Body of pancreas (tissue), 4 donors: ENCODE results near the gene OAS1. TPM values are rescaled to one million over a fixed set of nuclear protein-coding genes. Genes with fewer than 3 reads are reported as not detected.
"Not testable (repeated sequence)": the region's sequence is repeated elsewhere in the genome, so short reads cannot be mapped to it uniquely, and the experiment has no call there.

Experiments used
- ATAC-seq: fragments of 150-250 bp; one replicate; pipeline ENCODE4 v1.9.1; 2016
- DNase-seq, 4 donors: peaks; one replicate each; pipeline ENCODE4 v3.0.0-alpha.2; 2019
- H3K27ac ChIP-seq, 4 donors: fragments of 200-600 bp; sonication (generic); 1 replicate in 3 of 4; 2 replicates in 1 of 4; pipeline versions ENCODE4 v1.5.1 to v1.6.1; 2016 to 2019; ENCODE audit warnings: mild to moderate bottlenecking in 1 of 4, mixed read lengths in 1 of 4, moderate library complexity in 1 of 4
- H3K27me3 ChIP-seq, 2 donors: fragments of 200-600 bp; sonication (generic); one replicate each; pipeline ENCODE4 v1.6.0; 2016; ENCODE audit warnings: mild to moderate bottlenecking in 1 of 2
- H3K36me3 ChIP-seq, 2 donors: fragments of 200-600 bp; sonication (generic); replicated peaks in 1 of 2; 2 replicates each; pipeline ENCODE4 v1.5.1; 2016; ENCODE audit warnings: low read depth in 2 of 2; ENCODE audit not compliant: insufficient read depth in 1 of 2
- H3K4me1 ChIP-seq: fragments of 200-600 bp; sonication (generic); one replicate; pipeline ENCODE4 v1.6.0; 2016
- H3K4me3 ChIP-seq, 2 donors: fragments of 200-600 bp; sonication (generic); 1 replicate in 1 of 2; 2 replicates in 1 of 2; pipeline ENCODE4 v1.5.1; 2016 to 2019
- H3K9me3 ChIP-seq, 3 donors: fragments of 200-600 bp; sonication (generic); 1 replicate in 2 of 3; 2 replicates in 1 of 3; pipeline ENCODE4 v1.5.1; 2016
- POLR2A ChIP-seq, 3 donors: fragments of 450-650 bp; IDR thresholded peaks; one replicate each; pipeline ENCODE4 v1.6.1; 2016; ENCODE audit warnings: antibody characterized with exemption in 3 of 3, mild to moderate bottlenecking in 2 of 3
- WGBS, 2 donors: methylation state at CpG; one replicate each; pipeline ENCODE4 v1.1.5; 2017; 5-methylcytosine and 5-hydroxymethylcytosine counted together
- intact Hi-C: fragments of 100-400 bp; cut with DNase I; formaldehyde crosslinking; loops from one replicate; pipeline ENCODE4 v1.15.1; 2023
- total RNA-seq, 2 donors: library from RNA; depleted of rRNA; stranded (reverse); fragments of >200 nt; gene quantifications; one replicate each; pipeline ENCODE4 v1.1.0, GENCODE V29; 2016
- TF ChIP-seq, protein P1 (sequence below), 7 experiments: fragments of 450-650 bp in 4 of 7; fragments of 200-600 bp in 3 of 7; sonication (generic) in 3 of 7; IDR thresholded peaks; one replicate each; pipeline ENCODE4 v1.5.1; 2016 to 2019; ENCODE audit warnings: antibody characterized with exemption in 7 of 7

OAS1 gene
- total RNA-seq, 2 donors from 2014 or later = 4.3 to 7.8 TPM

DNA sequence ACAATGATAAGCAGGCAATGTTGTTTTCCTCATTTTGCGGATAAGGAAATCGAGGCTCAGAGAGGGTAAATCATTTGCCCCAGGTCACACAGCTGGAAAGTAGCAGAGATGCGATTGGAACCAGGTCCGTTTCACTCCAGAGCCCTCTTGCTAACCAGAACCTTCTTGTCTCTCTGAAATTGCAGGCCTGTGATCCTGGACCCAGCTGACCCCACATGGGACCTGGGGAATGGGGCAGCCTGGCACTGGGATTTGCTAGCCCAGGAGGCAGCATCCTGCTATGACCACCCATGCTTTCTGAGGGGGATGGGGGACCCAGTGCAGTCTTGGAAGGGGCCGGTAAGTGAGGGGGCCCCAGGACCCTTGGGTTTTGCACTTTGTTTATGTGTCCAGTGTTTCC lies 41.0 kb downstream of the OAS1 start:
- no peaks in the 10 kb centered on the region for H3K36me3 ChIP-seq
- intact Hi-C loops = no loop called here
- TF ChIP-seq, protein P1, sequence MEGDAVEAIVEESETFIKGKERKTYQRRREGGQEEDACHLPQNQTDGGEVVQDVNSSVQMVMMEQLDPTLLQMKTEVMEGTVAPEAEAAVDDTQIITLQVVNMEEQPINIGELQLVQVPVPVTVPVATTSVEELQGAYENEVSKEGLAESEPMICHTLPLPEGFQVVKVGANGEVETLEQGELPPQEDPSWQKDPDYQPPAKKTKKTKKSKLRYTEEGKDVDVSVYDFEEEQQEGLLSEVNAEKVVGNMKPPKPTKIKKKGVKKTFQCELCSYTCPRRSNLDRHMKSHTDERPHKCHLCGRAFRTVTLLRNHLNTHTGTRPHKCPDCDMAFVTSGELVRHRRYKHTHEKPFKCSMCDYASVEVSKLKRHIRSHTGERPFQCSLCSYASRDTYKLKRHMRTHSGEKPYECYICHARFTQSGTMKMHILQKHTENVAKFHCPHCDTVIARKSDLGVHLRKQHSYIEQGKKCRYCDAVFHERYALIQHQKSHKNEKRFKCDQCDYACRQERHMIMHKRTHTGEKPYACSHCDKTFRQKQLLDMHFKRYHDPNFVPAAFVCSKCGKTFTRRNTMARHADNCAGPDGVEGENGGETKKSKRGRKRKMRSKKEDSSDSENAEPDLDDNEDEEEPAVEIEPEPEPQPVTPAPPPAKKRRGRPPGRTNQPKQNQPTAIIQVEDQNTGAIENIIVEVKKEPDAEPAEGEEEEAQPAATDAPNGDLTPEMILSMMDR (IDR thresholded peaks at IDR 0.05) = no peak
- TF ChIP-seq POLR2A (IDR thresholded peaks at IDR 0.05) = no peak
- H3K4me3 ChIP-seq = no peak overlapping the region
- H3K27me3 ChIP-seq = no peaks in the 10 kb centered on the region
- DNase-seq (no peak), ATAC-seq (no peak)
- no peaks in the 10 kb centered on the region for H3K9me3 ChIP-seq
- H3K4me1 ChIP-seq = no peaks in the 10 kb centered on the region
- 89 to 94% methylated on average over 5 of the region's 5 CpGs for WGBS, 2 donors
- H3K27ac ChIP-seq = no peak overlapping the region

GRCh38 chr12:112948806-112949205 lies 42.0 kb downstream of the OAS1 start:
- no peaks in the 10 kb centered on the region for H3K9me3 ChIP-seq
- ATAC-seq = no peak

DNA sequence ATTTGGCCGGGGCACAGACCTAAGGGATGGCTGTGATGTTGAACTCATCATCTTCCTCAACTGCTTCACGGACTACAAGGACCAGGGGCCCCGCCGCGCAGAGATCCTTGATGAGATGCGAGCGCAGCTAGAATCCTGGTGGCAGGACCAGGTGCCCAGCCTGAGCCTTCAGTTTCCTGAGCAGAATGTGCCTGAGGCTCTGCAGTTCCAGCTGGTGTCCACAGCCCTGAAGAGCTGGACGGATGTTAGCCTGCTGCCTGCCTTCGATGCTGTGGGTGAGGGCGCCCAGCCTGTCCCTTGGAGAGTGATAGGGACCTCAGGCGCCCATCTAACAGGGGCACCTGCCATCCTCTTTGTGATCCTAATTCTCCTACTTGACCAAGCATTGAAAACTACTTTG lies 43.9 kb downstream of the OAS1 start:
- Histone ChIP-seq H3K27ac (no peak overlapping the region), H3K9me3 (no peaks in the 10 kb centered on the region), H3K36me3 (no peaks in the 10 kb centered on the region), H3K4me1 (no peaks in the 10 kb centered on the region), H3K4me3 (no peak overlapping the region), H3K27me3 (no peaks in the 10 kb centered on the region)
- DNase-seq = no peak
- 85 to 100% methylated on average over 3 to 10 of the region's 11 CpGs for WGBS, 2 donors
- intact Hi-C loops = no loop called here
- ATAC-seq = no peak
- TF ChIP-seq POLR2A (IDR thresholded peaks at IDR 0.05) = no peak
- TF ChIP-seq, protein P1 (IDR thresholded peaks at IDR 0.05) = no peak

More at GRCh38 chr12:112948806-112949205, 42.0 kb downstream of the OAS1 start:
- intact Hi-C loops = no loop called here
- H3K4me1 ChIP-seq = no peaks in the 10 kb centered on the region
- H3K36me3 ChIP-seq = no peaks in the 10 kb centered on the region
- TF ChIP-seq POLR2A (IDR thresholded peaks at IDR 0.05) = no peak
- TF ChIP-seq, protein P1 (IDR thresholded peaks at IDR 0.05) = no peak
- no peak for DNase-seq
- H3K27me3 ChIP-seq = no peaks in the 10 kb centered on the region
- WGBS, 2 donors = 94% methylated on average over 7 of the region's 7 CpGs; no CpG with 5 or more reads in 1 of the 2 donors
- no peak overlapping the region for H3K27ac ChIP-seq
- H3K4me3 ChIP-seq = no peak overlapping the region

DNA sequence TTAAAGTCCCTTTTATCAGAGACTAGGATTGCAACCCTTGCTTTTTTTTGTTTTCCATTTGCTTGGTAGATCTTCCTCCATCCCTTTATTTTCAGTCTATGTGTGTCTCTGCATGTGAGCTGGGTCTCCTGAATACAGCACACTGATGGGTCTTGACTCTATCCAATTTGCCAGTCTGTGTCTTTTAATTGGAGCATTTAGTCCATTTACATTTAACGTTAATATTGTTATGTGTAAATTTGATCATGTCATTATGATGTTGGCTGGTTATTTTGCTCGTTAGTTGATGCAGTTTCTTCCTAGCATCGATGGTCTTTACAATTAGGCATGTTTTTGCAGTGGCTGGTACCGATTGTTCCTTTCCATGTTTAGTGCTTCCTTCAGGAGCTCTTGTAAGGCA lies 50.4 kb downstream of the OAS1 start:
- ATAC-seq, H3K27me3 ChIP-seq, H3K9me3 ChIP-seq, H3K4me1 ChIP-seq, DNase-seq, intact Hi-C loops, H3K36me3 ChIP-seq, H3K4me3 ChIP-seq, H3K27ac ChIP-seq: not testable (repeated sequence)
- WGBS, 2 donors = 93 to 97% methylated on average over 4 of the region's 4 CpGs

DNA sequence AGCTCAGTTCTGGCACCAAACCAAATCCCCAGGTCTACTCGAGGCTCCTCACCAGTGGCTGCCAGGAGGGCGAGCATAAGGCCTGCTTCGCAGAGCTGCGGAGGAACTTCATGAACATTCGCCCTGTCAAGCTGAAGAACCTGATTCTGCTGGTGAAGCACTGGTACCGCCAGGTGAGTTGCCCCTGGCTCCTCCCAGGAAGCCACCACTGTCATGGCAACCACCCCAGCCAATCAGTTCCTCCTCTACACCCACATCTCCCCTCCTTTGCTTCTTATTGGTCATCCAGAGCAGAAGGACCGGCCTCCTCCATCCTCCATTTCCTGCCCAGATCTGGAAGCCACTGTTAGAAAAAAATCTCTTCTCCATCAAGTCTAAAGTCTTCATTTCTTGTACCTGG lies 54.3 kb downstream of the OAS1 start:
- H3K9me3 ChIP-seq = no peaks in the 10 kb centered on the region
- no peaks in the 10 kb centered on the region for H3K27me3 ChIP-seq
- H3K4me1 ChIP-seq = no peaks in the 10 kb centered on the region
- H3K36me3 ChIP-seq = no peaks in the 10 kb centered on the region
- intact Hi-C loops = no loop called here
- no peak overlapping the region for H3K27ac ChIP-seq
- ATAC-seq (no peak), DNase-seq (no peak)
- WGBS, 2 donors = 83 to 94% methylated on average over 7 of the region's 7 CpGs
- H3K4me3 ChIP-seq = no peak overlapping the region
- no peak for TF ChIP-seq POLR2A (IDR thresholded peaks at IDR 0.05)
- TF ChIP-seq, protein P1 (IDR thresholded peaks at IDR 0.05) = no peak
